ENCODE measurements around the gene HEXD. TPM values are rescaled to one million over a fixed set of nuclear protein-coding genes. Genes with fewer than 3 reads are reported as not detected.
A peak's percentile ranks its signal among the peaks of the same experiment; 100 is the strongest.
"Not testable (repeated sequence)": the region's sequence is repeated elsewhere in the genome, so short reads cannot be mapped to it uniquely, and the experiment has no call there.

The HEXD gene
- total and polyA plus RNA-seq, 5 donors: 13.6 to 24.4 (median 19.4) TPM

DNA sequence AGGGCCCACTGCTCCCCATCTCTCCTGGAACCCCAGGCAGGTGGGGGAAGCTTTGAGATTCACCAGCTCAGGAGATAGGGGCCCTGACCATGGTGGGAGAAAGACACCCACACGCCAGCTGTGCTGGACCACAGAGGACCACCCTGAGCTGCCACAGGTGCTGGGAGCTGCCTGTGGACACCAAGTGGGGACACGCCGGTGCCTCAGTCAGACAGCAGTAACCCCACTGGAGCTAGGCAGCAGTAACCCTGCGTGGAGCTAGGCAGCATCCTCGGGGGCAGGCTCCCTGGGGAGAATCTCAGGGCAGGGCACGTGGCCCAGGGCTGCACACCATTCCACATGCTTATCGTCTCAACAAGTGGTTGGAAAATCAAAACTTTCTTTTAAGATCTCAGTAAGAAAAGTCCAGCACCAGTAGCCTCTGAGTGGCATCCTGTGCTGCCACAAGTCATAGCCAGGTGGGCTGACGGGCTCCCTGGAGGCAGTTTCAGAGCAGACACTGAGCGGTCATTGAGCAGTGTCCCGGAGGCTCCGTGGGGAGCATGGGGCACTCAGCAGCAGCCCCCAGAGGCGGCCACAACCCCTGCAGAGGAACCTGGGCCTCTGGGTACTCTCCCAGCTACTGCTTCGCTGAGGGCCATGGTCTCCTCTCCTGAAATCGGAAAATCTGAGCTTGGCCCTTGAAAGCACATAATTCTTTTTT is 8.0 kb upstream of the HEXD start:
- Histone ChIP-seq H3K9me3 (ENCODE audit: control insufficient read depth, low read length) (no peaks in the 10 kb centered on the region), H3K4me3 (ENCODE audit: low read length) (no peak overlapping the region), H3K27ac (ENCODE audit: low read length) (no peak overlapping the region), H3K27me3 (ENCODE audit: control insufficient read depth, insufficient read depth) (no peaks in the 10 kb centered on the region), H3K4me1 (ENCODE audit: control insufficient read depth, insufficient read depth, low read length) (no peaks in the 10 kb centered on the region)
- 89% methylated on average over 14 of the region's 14 CpGs for WGBS
- DNase-seq: no peak
- intact Hi-C loops (cut with DNase I): loop anchor here in 1 of 4 donors (10.0 kb wide), 1 partner anchor 55 kb away; the partner anchor contains the start of gene TEX19
- ATAC-seq: no peak

DNA sequence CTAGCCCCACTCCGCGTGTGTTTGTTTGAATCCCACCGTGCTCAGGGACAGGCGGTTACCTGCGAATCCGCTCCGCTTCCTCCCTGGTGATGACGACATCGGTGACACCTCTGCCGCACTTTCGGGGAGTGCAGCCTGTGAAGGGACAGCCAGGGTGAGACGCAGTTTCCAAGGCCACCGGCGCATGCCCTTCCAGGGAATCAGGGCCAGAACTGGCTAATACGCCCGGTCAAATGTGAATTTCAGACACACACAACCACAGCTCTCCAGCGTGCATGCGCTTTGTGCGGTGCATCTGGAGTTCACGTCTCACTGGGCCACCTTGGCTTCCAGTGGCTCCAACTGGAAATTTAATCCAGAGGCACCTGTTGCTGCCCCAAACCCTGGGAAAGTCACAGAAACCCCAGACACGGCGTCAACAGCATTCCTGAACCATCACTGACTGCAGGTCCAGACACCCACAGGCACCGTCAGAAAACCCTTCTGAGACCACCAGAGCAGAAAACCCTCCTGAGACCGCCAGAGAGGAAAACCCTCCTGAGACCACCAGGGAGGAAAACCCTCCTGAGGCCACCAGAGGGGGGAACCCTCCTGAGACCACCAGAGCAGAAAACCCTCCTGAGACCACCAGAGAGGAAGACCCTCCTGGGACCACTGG is 6.6 kb upstream of the HEXD start:
- intact Hi-C loops (cut with DNase I): loop anchor here in 1 of 4 donors (10.0 kb wide), 1 partner anchor 57 kb away; the partner anchor contains the start of gene TEX19
- DNase-seq (no peak), ATAC-seq (no peak)
- Histone ChIP-seq H3K4me3 (ENCODE audit: low read length) (no peak overlapping the region), H3K4me1 (ENCODE audit: control insufficient read depth, insufficient read depth, low read length) (no peaks in the 10 kb centered on the region), H3K27ac (ENCODE audit: low read length) (no peak overlapping the region), H3K27me3 (ENCODE audit: control insufficient read depth, insufficient read depth) (no peaks in the 10 kb centered on the region), H3K9me3 (ENCODE audit: control insufficient read depth, low read length) (no peaks in the 10 kb centered on the region)
- 96% methylated on average over 24 of the region's 24 CpGs for WGBS

DNA sequence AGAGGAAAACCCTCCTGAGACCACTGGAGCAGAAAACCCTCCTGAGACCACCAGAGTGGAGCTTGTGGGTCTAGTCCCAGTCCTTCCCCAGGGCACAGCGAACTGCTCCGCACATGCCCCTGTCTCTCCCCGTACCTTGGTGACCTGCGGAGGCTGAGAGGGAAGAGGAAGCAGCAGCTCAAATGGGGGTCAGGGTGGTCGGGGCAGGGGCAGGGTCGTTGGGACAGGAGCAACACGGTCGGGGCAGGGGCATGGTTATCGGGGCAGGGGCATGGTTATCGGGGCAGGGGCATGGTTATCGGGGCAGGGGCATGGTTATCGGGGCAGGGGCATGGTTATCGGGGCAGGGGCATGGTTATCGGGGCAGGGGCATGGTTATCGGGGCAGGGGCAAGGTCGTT is 6.1 kb upstream of the HEXD start:
- H3K27ac ChIP-seq (ENCODE audit: low read length); DNase-seq; H3K27me3 ChIP-seq (ENCODE audit: control insufficient read depth, insufficient read depth); H3K4me1 ChIP-seq (ENCODE audit: control insufficient read depth, insufficient read depth, low read length); H3K4me3 ChIP-seq (ENCODE audit: low read length); ATAC-seq; H3K9me3 ChIP-seq (ENCODE audit: control insufficient read depth, low read length): not testable (repeated sequence)
- intact Hi-C loops (cut with DNase I): loop anchor here in 1 of 4 donors (10.0 kb wide), 1 partner anchor 57 kb away; the partner anchor contains the start of gene TEX19
- 90% methylated on average over 16 of the region's 16 CpGs for whole genome bisulfite sequencing

GRCh38 chr17:82412535-82413520 is 5.3 kb upstream of the HEXD start:
- Histone ChIP-seq H3K9me3 (ENCODE audit: control insufficient read depth, low read length) (no peaks in the 10 kb centered on the region), H3K4me1 (ENCODE audit: control insufficient read depth, insufficient read depth, low read length) (peaks cover under 1% of the 10 kb centered on the region), H3K27ac (ENCODE audit: low read length) (no peak overlapping the region), H3K4me3 (ENCODE audit: low read length) (no peak overlapping the region), H3K27me3 (ENCODE audit: control insufficient read depth, insufficient read depth) (no peaks in the 10 kb centered on the region)
- WGBS: 84% methylated on average over 29 of the region's 29 CpGs
- intact Hi-C loops (cut with DNase I): loop anchor here in 1 of 4 donors (10.0 kb wide), 1 partner anchor 58 kb away; the partner anchor contains the start of gene TEX19
- ATAC-seq (peak in 1 of 2 donors; percentile 21), DNase-seq (no peak)

GRCh38 chr17:82414548-82415281 is 3.4 kb upstream of the HEXD start:
- DNase-seq (peak; percentile 69 to 91 (median 91)), ATAC-seq (peak; percentile 74 to 77)
- intact Hi-C loops (cut with DNase I): loop anchor here in 3 of 4 donors (1.0 to 10.0 kb wide), 3 partner anchors 60 to 63 kb away; partner anchors contain the start of gene TEX19 (in 1 of the 3)
- no peaks in the 10 kb centered on the region for H3K27me3 ChIP-seq (ENCODE audit: control insufficient read depth, insufficient read depth)
- H3K4me1 ChIP-seq (ENCODE audit: control insufficient read depth, insufficient read depth, low read length): peaks cover 3% of the 10 kb centered on the region
- no peak overlapping the region for H3K4me3 ChIP-seq (ENCODE audit: low read length)
- H3K27ac ChIP-seq (ENCODE audit: low read length): no peak overlapping the region
- no peaks in the 10 kb centered on the region for H3K9me3 ChIP-seq (ENCODE audit: control insufficient read depth, low read length)
- WGBS: 21% methylated on average over 38 of the region's 38 CpGs

DNA sequence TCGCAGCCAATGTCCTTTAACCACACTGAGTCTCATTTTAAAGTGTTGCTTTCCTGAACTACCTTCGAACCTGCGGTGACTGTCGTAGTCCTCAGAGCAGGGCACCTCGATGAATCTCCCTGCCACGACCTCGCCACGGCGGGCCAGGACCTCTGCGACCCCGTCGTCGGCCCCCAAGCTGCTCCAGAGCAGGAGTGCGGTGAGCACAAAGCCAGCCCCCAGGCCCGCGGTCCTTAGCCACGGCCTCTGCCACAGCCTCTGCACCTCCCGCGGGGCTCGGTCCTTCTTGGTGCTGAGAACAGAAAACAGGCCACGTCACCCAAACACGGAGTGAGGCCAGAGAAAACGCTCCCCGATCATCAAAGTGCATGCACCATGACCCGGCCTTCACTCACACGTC is 2.8 kb upstream of the HEXD start:
- intact Hi-C loops (cut with DNase I): loop anchor here in 2 of 4 donors (5.0 to 10.0 kb wide), 2 partner anchors 61 to 63 kb away; partner anchors contain the start of gene TEX19 (in 1 of the 2)
- Histone ChIP-seq H3K4me3 (ENCODE audit: low read length) (no peak overlapping the region), H3K9me3 (ENCODE audit: control insufficient read depth, low read length) (no peaks in the 10 kb centered on the region), H3K27ac (ENCODE audit: low read length) (no peak overlapping the region), H3K4me1 (ENCODE audit: control insufficient read depth, insufficient read depth, low read length) (peaks cover 3% of the 10 kb centered on the region), H3K27me3 (ENCODE audit: control insufficient read depth, insufficient read depth) (no peaks in the 10 kb centered on the region)
- ATAC-seq (no peak), DNase-seq (no peak)
- WGBS: 90% methylated on average over 26 of the region's 26 CpGs

DNA sequence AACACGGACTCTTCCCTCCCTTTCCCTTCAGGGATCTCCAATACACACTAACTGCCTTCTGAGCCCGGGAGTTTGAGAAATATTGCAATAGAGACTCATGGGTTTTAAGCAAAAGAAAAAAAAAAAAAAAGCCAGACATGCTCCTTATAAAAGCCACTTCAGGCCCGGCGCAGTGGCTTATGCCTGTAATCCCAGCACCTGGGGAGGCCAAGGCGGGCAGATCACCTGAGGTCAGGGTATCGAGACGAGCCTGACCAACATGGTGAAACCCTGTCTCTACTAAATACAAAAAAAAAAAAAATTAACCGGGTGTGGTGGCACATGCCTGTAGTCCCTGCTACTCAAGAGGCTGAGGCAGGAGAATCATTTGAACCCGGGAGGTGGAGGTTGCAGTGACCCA is 2.4 kb upstream of the HEXD start:
- Histone ChIP-seq H3K27ac (ENCODE audit: low read length) (no peak overlapping the region), H3K4me1 (ENCODE audit: control insufficient read depth, insufficient read depth, low read length) (peaks cover 3% of the 10 kb centered on the region), H3K27me3 (ENCODE audit: control insufficient read depth, insufficient read depth) (no peaks in the 10 kb centered on the region), H3K9me3 (ENCODE audit: control insufficient read depth, low read length) (no peaks in the 10 kb centered on the region), H3K4me3 (ENCODE audit: low read length) (no peak overlapping the region)
- ATAC-seq (no peak), DNase-seq (no peak)
- WGBS: 90% methylated on average over 9 of the region's 9 CpGs
- intact Hi-C loops (cut with DNase I): loop anchor here in 2 of 4 donors (5.0 to 10.0 kb wide), 2 partner anchors 61 to 63 kb away; partner anchors contain the start of gene TEX19 (in 1 of the 2)

GRCh38 chr17:82416264-82416663 is 1.9 kb upstream of the HEXD start:
- 92% methylated on average over 4 of the region's 4 CpGs for WGBS

DNA sequence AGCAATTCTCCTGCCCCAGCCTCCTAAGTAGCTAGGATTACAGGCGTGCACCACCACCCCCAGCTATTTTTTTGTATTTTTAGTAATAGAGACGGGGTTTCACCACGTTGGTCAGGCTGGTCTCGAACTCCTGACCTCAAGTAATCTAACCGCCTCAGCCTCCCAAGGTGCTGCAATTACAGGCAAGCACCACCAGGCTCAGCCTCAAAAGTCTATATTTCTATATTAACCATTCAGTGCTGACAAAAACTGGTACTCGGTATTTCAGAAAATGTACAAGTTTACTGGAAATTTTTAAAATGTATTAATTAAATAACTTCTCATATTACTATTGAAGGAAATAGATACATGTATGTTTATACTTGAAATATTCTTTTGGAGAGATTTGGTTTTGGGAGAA is 1.4 kb upstream of the HEXD start:
- Histone ChIP-seq H3K27ac (ENCODE audit: low read length) (no peak overlapping the region), H3K4me1 (ENCODE audit: control insufficient read depth, insufficient read depth, low read length) (peaks cover 3% of the 10 kb centered on the region), H3K4me3 (ENCODE audit: low read length) (no peak overlapping the region), H3K9me3 (ENCODE audit: control insufficient read depth, low read length) (no peaks in the 10 kb centered on the region), H3K27me3 (ENCODE audit: control insufficient read depth, insufficient read depth) (no peaks in the 10 kb centered on the region)
- WGBS: 90% methylated on average over 6 of the region's 6 CpGs
- DNase-seq (no peak), ATAC-seq (no peak)
- intact Hi-C loops (cut with DNase I): loop anchor here in 2 of 4 donors (5.0 to 10.0 kb wide), 2 partner anchors 62 to 64 kb away; partner anchors contain the start of gene TEX19 (in 1 of the 2)

More at GRCh38 chr17:82416264-82416663, 1.9 kb upstream of the HEXD start:
- Histone ChIP-seq H3K27ac (ENCODE audit: low read length) (no peak overlapping the region), H3K4me1 (ENCODE audit: control insufficient read depth, insufficient read depth, low read length) (peaks cover 3% of the 10 kb centered on the region), H3K27me3 (ENCODE audit: control insufficient read depth, insufficient read depth) (no peaks in the 10 kb centered on the region), H3K9me3 (ENCODE audit: control insufficient read depth, low read length) (no peaks in the 10 kb centered on the region), H3K4me3 (ENCODE audit: low read length) (no peak overlapping the region)
- intact Hi-C loops (cut with DNase I): loop anchor here in 2 of 4 donors (5.0 to 10.0 kb wide), 2 partner anchors 61 to 64 kb away; partner anchors contain the start of gene TEX19 (in 1 of the 2)
- DNase-seq (no peak), ATAC-seq (no peak)
